ENCODE measurements around the gene PPP1R37. TPM values are rescaled to one million over a fixed set of nuclear protein-coding genes. Genes with fewer than 3 reads are reported as not detected.

Gene PPP1R37
- total and polyA plus RNA-seq, 2 donors (not counting 3 experiments of a cell fraction or from before 2014, with no cell fraction given): 16.2 to 27.1 TPM

DNA sequence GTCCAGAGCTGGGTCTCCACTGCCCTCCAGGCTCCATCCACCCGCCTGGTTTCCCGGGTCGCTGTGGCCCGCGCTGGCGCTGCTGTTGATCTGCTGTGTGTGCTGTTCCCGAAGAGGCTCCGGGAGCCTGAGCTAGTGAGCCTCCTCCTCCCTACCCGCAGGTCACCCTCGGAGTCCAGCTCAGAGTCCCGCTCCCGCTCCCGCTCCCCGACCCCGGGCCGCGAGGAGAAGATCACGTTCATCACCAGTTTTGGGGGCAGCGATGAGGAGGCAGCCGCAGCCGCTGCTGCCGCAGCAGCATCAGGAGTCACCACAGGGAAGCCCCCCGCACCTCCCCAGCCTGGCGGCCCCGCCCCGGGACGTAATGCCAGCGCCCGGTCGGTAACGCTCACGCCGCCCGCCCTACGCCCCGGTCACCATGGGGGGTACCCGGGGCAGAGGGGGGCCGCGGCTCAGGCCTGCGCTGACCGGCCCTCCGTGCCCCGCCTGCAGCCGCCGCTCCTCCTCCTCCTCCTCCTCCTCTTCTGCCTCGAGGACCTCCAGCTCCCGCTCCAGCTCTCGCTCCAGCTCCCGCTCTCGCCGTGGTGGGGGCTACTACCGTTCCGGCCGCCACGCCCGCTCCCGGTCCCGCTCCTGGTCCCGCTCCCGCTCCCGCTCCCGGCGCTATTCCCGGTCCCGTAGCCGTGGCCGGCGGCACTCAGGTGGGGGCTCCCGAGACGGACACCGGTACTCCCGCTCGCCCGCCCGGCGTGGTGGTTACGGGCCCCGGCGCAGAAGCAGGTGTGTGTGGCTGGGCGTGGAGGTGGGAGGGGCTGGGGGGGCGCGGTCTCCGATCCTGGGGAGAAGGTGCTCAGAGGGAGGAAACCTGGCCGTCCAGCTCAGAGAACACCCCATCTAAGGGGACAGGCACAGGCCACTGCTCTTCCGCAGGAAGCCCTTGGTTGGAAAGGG, 28.9 kb upstream of the PPP1R37 start:
- Histone ChIP-seq H3K4me3 (replicated peaks in 1 of 3; ENCODE audit: insufficient read depth in 1 of 3, low read depth in 1 of 3, low read length in 3 of 3) (no peak overlapping the region), H3K9ac (replicated peaks; ENCODE audit: extremely low read depth, insufficient read depth, low read length) (no peak overlapping the region), H3K27me3 (ENCODE audit: control insufficient read depth in 2 of 2, insufficient read depth in 2 of 2, low read length in 2 of 2) (no peaks in the 10 kb centered on the region), H3K4me1 (ENCODE audit: control insufficient read depth, extremely low read depth, insufficient read depth, low read length) (no peaks in the 10 kb centered on the region), H3K27ac (ENCODE audit: insufficient read depth, low read depth, low read length) (no peak overlapping the region), H4K20me1 (replicated peaks; ENCODE audit: control insufficient read depth, extremely low read depth, insufficient read depth, low read length) (no peaks in the 10 kb centered on the region), H3K79me2 (ENCODE audit: control insufficient read depth, insufficient read depth, low read length) (no peaks in the 10 kb centered on the region), H2AFZ (ENCODE audit: low read depth, low read length) (no peak overlapping the region), H3K9me1 (replicated peaks; ENCODE audit: control insufficient read depth, extremely low read depth, insufficient read depth, low read length) (no peaks in the 10 kb centered on the region), H3K36me3 (ENCODE audit: control insufficient read depth in 2 of 2, extremely low read depth in 1 of 2, insufficient read depth in 2 of 2, low read length in 2 of 2) (peaks cover 14 to 60% of the 10 kb centered on the region in 2 experiments), H3K4me2 (ENCODE audit: insufficient read depth, low read length) (no peak overlapping the region), H3K9me3 (replicated peaks; ENCODE audit: control insufficient read depth, insufficient read depth, low read length) (no peaks in the 10 kb centered on the region)
- FAIRE-seq: no peak
- TF ChIP-seq FOS (IDR thresholded peaks at IDR 0.05; ENCODE audit: borderline replicate concordance, insufficient read depth, low read length) (no peak), EZH2 (IDR thresholded peaks at IDR 0.05; ENCODE audit: borderline replicate concordance, low read depth, low read length, severe bottlenecking) (no peak), GATA2 (IDR thresholded peaks at IDR 0.05; ENCODE audit: insufficient read depth, insufficient read length, low read depth, low read length) (no peak), POLR2A (IDR thresholded peaks at IDR 0.05; ENCODE audit: low read depth, low read length) (no peak), MYC (IDR thresholded peaks at IDR 0.05; ENCODE audit: low read depth, low read length) (no peak), POLR2AphosphoS5 (IDR thresholded peaks at IDR 0.05; ENCODE audit: insufficient read depth, low read depth, low read length) (no peak), JUN (IDR thresholded peaks at IDR 0.05; ENCODE audit: borderline replicate concordance, insufficient read depth, insufficient read length, low read depth) (no peak)
- TF ChIP-seq, protein P1, sequence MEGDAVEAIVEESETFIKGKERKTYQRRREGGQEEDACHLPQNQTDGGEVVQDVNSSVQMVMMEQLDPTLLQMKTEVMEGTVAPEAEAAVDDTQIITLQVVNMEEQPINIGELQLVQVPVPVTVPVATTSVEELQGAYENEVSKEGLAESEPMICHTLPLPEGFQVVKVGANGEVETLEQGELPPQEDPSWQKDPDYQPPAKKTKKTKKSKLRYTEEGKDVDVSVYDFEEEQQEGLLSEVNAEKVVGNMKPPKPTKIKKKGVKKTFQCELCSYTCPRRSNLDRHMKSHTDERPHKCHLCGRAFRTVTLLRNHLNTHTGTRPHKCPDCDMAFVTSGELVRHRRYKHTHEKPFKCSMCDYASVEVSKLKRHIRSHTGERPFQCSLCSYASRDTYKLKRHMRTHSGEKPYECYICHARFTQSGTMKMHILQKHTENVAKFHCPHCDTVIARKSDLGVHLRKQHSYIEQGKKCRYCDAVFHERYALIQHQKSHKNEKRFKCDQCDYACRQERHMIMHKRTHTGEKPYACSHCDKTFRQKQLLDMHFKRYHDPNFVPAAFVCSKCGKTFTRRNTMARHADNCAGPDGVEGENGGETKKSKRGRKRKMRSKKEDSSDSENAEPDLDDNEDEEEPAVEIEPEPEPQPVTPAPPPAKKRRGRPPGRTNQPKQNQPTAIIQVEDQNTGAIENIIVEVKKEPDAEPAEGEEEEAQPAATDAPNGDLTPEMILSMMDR (IDR thresholded peaks at IDR 0.05; ENCODE audit: extremely low read depth in 1 of 2, insufficient read depth in 1 of 2, low read depth in 1 of 2, low read length in 2 of 2): no peak
- TF ChIP-seq, protein P2, sequence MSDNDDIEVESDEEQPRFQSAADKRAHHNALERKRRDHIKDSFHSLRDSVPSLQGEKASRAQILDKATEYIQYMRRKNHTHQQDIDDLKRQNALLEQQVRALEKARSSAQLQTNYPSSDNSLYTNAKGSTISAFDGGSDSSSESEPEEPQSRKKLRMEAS (IDR thresholded peaks at IDR 0.05; ENCODE audit: insufficient read depth, insufficient read length): no peak
- CTCF ChIA-PET: no interaction called here
- intact Hi-C loops (cut with micrococcal nuclease): no loop called here
- POLR2A ChIA-PET: interaction anchor here (1.1 kb wide), 1 partner anchor 8 kb away, joined by 3 read pairs; no protein-coding TSS in a partner anchor
- BruUV-seq (replicated peaks): no TSS peak
- dilution Hi-C loops (cut with MboI; ENCODE audit: extremely low pct_ligation_motif_present, low sequenced_read_pairs): no loop called here
- DNase-seq (ENCODE audit: low read depth, low spot score): no peak

Data from endothelial cell of umbilical vein (primary cell).